GM10248 (cell line): ENCODE data around the gene GRIK3.

Experiments used
- CTCF ChIA-PET: fragments of 300-600 bp; sonication (Branson Sonifier 250); formaldehyde crosslinking; extraction: SDS; loops from one replicate; lab custom pipeline; 2021; ENCODE audit warnings: antibody characterized with exemption; lab: Yijun Ruan, JAX
- POLR2A ChIA-PET: fragments of 350-650 bp; sonication (Branson Sonifier 250); formaldehyde crosslinking; extraction: SDS; loops from one replicate; lab custom pipeline; 2020; ENCODE audit warnings: antibody characterized with exemption; lab: Yijun Ruan, JAX
- DNase-seq: peaks from one replicate; pipeline ENCODE4 v3.0.0; 2012; ENCODE audit errors: extremely low spot score
- CTCF ChIP-seq: IDR thresholded peaks from 2 replicates; pipeline ENCODE4 v1.5.1; 2012; ENCODE audit warnings: mild to moderate bottlenecking, low read depth; ENCODE audit errors: extremely low read depth, missing control alignments, control extremely low read depth

Gene GRIK3

DNA sequence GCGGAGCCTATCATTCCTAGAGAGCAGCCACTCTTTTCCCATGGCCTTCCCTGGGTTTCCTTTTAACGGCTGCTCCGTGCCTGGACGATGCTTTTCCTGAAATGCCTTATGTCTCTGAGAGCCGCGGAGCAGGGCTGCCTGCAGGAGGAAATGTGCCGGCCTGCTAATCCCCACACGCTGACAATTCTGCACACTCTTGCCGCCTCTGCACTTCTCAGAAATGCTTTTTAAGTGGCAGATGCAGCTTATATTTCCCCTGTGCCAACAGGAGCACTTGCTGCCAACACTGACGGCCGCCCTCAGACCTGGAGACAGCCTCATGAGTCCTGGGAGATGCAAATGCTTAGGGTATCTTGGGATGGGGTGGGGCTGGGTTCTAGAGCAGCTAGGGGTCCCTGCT, 253.2 kb downstream of the GRIK3 start:
- TF ChIP-seq CTCF, result no peak
- CTCF ChIA-PET, result no interaction called here
- POLR2A ChIA-PET, result no interaction called here
- DNase-seq, result no peak

DNA sequence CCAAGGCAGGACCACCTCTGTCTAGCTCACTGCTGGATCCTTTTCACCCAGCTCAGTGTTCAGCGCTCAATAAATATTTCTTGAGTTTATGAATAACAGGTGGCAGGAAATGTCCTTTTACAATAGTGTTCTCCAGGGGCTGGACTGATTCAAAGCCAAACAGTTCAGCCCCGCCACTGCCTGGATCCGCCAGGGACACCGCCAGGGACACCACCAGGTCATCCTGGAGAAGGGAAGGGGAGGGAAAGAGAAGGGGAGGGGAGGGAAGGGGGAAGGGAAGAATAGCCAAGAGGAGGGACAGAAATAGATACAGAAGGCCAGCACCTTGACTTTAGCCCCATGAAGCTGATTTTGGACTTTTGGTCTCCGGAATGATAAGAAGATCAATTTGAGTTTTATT, 255.6 kb downstream of the GRIK3 start:
- CTCF ChIA-PET, result interaction anchor here (1.1 to 1.3 kb wide), 2 partner anchors 9 to 93 kb away, joined by 3 read pairs; no protein-coding TSS in a partner anchor

DNA sequence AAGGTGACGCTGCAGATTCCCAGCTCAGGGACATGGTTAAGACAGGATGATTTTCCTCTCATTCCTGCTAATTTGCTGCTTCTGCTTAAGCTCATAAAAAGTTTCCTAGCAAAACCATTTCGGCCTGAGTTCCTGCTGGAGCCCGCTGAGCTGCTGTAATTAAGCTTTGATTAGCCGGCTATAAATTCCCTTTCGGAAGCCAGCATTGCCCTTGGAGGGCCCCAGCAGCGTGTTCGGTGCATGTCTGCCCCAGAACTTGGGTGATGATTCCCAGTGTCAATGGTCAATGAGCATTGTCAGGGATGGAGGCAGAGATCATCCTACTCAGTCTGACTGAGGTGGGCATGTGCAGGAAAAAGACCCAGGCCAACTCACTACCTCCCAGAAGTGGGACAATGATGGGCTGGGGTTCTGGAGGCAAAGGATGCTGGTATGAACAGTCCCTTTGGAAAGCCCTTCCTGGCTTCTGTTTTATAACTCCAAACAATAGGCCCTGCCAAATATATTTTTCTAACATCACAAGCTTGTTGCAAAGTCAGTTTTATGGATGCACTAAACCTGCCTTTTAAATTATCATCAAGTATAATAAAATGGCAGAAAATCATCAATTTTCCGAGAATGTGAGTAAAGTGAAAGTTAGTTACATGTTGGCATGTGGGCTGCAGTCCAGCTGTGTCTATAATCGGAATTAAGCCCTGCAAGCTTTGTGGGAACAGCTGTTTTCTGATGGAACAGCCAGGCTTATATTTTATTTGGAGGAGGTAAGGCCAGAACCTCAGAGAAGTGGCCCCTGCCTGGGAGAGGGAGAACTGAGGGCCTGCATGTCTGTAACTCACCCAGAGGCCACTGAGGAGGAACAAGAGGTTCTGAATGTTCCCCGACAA, 257.1 kb downstream of the GRIK3 start:
- CTCF ChIA-PET, result interaction anchor here (1.3 kb wide), 1 partner anchor 94 kb away, joined by 3 read pairs; no protein-coding TSS in a partner anchor
- POLR2A ChIA-PET, result no interaction called here
- DNase-seq, result no peak
- no peak for TF ChIP-seq CTCF

More for the DNA sequence above, 255.6 kb downstream of the GRIK3 start:
- no peak for DNase-seq
- POLR2A ChIA-PET, result no interaction called here
- no peak for TF ChIP-seq CTCF

- POLR2A ChIA-PET, result no interaction called here
- TF ChIP-seq CTCF, result no peak
- CTCF ChIA-PET, result interaction anchor here (1.1 kb wide), 1 partner anchor 399 kb away, joined by 3 read pairs; no protein-coding TSS in a partner anchor
- no peak for DNase-seq
These were observed 258.1 kb downstream of the GRIK3 start for GRCh38 chr1:36776256-36776655.

GRCh38 chr1:36775716-36776115, 258.6 kb downstream of the GRIK3 start:
- no peak for TF ChIP-seq CTCF
- no peak for DNase-seq
- POLR2A ChIA-PET, result no interaction called here
- CTCF ChIA-PET, result interaction anchor here (1.1 kb wide), 1 partner anchor 399 kb away, joined by 3 read pairs; no protein-coding TSS in a partner anchor

DNA sequence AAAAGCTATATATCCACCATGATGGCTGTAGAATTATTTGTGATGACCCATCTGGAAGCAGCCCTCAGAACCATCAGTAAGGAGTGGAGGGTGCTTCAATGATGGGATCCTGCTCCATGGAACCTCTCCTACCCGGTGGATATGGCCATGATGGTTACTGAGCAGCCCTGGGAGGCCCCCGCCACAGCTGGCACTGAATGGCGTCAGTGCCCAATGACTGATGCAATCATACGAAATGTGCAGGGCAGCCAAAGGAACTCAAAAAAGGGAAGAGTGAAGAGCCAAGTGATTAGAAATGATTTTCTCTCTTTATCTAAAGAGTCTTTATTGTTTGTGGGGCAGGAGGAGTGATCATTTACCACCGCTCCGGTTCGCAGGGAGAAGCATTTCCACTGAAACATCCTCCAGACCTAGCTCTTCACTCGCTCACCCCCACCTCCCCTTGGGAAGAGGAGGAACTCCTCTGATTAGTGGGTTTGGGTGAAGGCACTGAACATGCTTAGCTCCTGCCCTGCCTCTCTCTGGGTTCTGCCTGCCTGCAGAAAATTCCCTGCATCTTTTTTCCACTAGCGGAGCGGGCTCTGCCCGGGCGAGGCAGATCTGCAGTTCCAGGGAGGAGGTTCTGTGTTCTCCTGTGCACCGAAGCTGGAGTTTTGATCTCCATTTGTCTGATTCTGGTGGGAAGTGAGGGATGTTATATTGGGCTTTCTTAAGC, 260.3 kb downstream of the GRIK3 start:
- ChIA-PET CTCF (no interaction called here), POLR2A (no interaction called here)
- DNase-seq, result no peak
- no peak for TF ChIP-seq CTCF
